ENCODE results near the gene TTYH3.

Gene TTYH3

GRCh38 chr7:2611922-2612321, 19.9 kb upstream of the TTYH3 start:
- no peak overlapping the region for H3K27ac ChIP-seq (ENCODE audit: low read length)
- peaks cover 9% of the 10 kb centered on the region for H3K4me1 ChIP-seq (ENCODE audit: control insufficient read depth, low read depth, low read length)
- H3K36me3 ChIP-seq (ENCODE audit: control insufficient read depth, low read depth, low read length) = no peaks in the 10 kb centered on the region
- H3K9me3 ChIP-seq (ENCODE audit: control insufficient read depth, low read depth, low read length) = no peaks in the 10 kb centered on the region
- no peaks in the 10 kb centered on the region for H3K27me3 ChIP-seq (ENCODE audit: control insufficient read depth, insufficient read depth, low read length)
- H3K4me3 ChIP-seq (ENCODE audit: low read length) = no peak overlapping the region
- H3K9ac ChIP-seq (ENCODE audit: low read length) = no peak overlapping the region

DNA sequence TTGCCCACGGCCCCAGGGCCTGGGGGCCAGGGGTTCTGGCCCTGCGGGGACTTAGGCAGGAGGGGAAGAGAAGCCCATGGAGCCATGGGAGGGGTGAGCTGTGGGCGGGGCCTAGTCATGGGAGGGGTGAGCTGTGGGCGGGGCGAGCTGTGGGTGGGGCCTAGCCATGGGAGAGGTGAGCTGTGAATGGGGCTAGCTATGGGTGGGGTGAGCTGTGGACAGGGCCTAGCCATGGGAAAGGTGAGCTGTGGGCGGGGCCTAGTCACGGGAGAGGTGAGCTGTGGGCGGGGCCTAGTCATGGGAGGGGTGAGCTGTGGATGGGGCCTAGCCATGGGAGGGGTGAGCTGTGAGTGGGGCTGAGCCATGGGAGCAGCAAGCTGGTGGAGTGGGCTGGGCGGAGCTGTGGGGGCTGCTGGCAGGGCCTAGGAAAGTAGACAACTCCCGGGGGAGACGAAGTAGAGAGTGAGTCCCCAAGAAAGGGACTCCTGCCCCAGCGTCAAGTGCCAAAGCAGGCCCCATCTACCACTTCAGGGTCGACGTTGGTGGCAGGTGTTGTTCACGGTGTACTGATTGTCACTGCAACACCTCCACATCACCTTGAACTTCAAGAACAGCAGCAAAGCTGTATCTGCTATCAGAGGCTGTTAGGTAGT, 19.2 kb upstream of the TTYH3 start:
- no peak overlapping the region for H3K9ac ChIP-seq (ENCODE audit: low read length)
- peaks cover 15% of the 10 kb centered on the region for H3K4me1 ChIP-seq (ENCODE audit: control insufficient read depth, low read depth, low read length)
- no peaks in the 10 kb centered on the region for H3K27me3 ChIP-seq (ENCODE audit: control insufficient read depth, insufficient read depth, low read length)
- H3K27ac ChIP-seq (ENCODE audit: low read length) = no peak overlapping the region
- no peak overlapping the region for H3K4me3 ChIP-seq (ENCODE audit: low read length)
- no peaks in the 10 kb centered on the region for H3K36me3 ChIP-seq (ENCODE audit: control insufficient read depth, low read depth, low read length)
- no peaks in the 10 kb centered on the region for H3K9me3 ChIP-seq (ENCODE audit: control insufficient read depth, low read depth, low read length)

DNA sequence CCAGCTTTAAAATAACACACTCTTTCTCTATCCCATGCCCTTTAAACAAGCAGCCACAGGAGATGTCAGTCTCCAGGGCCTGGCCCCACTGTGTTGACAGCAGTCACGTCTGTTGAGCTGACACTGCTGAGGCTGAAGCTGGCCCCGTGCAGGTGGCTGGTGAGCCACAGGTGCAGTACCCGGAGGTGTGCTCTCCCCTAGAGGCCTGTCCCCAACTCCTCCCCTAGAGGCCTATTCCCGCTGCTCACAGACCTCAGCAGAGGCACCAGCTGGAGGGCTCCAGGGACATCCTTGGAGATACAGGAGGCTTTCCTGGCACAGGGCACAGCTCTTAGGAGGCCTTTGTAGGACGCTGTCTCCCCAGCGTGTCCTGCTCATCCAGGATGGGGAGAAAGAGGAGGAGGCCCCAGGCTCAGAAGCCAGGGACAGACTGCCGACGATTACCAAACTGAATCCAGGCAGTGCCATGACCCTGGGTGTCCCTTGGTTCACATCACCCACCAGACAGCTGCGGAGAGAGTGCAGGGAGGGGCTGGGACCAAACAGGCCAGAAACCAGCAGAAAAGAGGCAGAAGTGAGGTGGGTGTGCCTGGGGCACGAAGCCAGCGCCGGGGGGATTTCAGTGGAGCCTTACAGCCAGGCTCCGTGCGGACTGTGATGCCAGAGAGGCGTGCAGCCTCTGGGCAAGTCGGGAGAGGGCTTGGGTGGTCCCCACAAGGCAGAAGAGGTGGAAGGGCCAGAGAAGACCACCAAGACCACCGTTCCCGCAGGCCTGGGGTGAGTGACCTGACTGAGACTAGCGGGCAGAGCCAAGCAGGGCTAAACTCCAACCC, 18.5 kb upstream of the TTYH3 start:
- no peaks in the 10 kb centered on the region for H3K9me3 ChIP-seq (ENCODE audit: control insufficient read depth, low read depth, low read length)
- no peak overlapping the region for H3K9ac ChIP-seq (ENCODE audit: low read length)
- no peaks in the 10 kb centered on the region for H3K36me3 ChIP-seq (ENCODE audit: control insufficient read depth, low read depth, low read length)
- H3K4me1 ChIP-seq (ENCODE audit: control insufficient read depth, low read depth, low read length) = peaks cover 17% of the 10 kb centered on the region
- H3K27me3 ChIP-seq (ENCODE audit: control insufficient read depth, insufficient read depth, low read length) = no peaks in the 10 kb centered on the region
- H3K4me3 ChIP-seq (ENCODE audit: low read length) = no peak overlapping the region
- no peak overlapping the region for H3K27ac ChIP-seq (ENCODE audit: low read length)

DNA sequence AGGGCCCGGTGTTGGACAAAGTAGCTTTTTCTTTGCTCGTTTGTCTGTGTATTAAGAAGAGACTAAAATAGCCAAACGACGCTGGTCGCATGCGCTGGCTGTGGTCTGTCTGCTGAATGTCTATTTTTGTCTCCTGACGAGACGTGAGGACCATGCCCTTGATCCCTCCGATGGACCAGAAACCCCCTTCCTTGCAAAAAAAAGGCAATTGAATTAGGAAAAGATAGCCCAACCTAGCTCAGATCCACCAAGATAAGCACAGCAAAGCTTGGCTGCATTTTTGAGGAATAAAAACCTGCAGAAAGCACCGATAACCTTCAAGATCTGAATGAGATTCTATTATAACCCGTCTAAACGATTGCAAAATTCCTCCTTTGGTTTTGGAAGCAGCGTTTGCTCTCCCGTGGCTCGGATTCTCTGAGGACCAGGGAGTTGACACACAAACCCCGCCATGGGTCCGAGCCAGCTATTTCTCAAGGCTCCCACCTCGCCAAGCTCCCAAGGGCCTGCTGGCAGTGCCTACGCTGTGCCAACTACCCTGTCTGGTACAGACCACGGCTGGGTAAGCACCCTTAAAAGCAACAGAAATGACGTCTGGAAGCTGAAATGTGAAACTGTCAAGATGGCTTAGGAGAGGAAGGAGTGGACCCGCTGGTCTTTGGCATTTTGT, 17.7 kb upstream of the TTYH3 start:
- H3K4me1 ChIP-seq (ENCODE audit: control insufficient read depth, low read depth, low read length) = peaks cover 17% of the 10 kb centered on the region
- H3K4me3 ChIP-seq (ENCODE audit: low read length) = no peak overlapping the region
- H3K36me3 ChIP-seq (ENCODE audit: control insufficient read depth, low read depth, low read length) = no peaks in the 10 kb centered on the region
- H3K27ac ChIP-seq (ENCODE audit: low read length) = no peak overlapping the region
- no peaks in the 10 kb centered on the region for H3K27me3 ChIP-seq (ENCODE audit: control insufficient read depth, insufficient read depth, low read length)
- no peaks in the 10 kb centered on the region for H3K9me3 ChIP-seq (ENCODE audit: control insufficient read depth, low read depth, low read length)
- H3K9ac ChIP-seq (ENCODE audit: low read length) = no peak overlapping the region

DNA sequence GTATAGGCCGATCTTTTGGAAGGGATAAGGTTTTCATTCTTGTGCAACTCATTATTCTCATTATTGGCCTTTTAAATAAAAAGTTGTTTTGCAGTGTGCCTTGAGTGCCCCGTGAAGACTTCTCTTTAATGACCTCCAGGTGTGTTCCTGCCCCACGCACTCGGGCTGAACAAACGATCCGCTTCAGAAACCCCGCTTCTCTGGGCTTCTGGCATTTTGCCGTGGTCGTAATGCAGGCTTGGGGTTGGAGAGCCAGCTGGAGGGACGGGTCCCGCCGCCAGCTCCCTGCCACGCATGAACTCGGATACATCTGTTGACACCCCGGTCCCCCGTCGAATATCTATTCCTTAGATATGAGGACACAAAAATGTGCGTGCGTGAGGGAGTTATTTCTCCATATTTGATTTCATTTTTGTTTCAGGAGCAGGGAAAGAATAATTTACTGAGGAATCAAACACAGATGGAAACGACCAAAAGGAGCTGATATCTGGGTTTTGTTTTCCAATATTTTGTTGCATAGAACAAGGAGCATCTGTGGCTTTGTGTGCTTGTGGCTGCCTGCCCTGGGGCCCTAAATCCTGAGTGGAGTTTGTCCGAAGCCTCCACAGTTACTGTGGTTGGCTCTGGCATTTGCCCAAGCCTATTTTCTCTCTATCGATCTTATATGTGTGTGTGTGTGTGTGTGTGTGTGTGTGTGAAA, 17.0 kb upstream of the TTYH3 start:
- Histone ChIP-seq H3K27ac (ENCODE audit: low read length) (no peak overlapping the region), H3K4me3 (ENCODE audit: low read length) (no peak overlapping the region), H3K9me3 (ENCODE audit: control insufficient read depth, low read depth, low read length) (no peaks in the 10 kb centered on the region), H3K36me3 (ENCODE audit: control insufficient read depth, low read depth, low read length) (no peaks in the 10 kb centered on the region), H3K27me3 (ENCODE audit: control insufficient read depth, insufficient read depth, low read length) (no peaks in the 10 kb centered on the region), H3K9ac (ENCODE audit: low read length) (no peak overlapping the region), H3K4me1 (ENCODE audit: control insufficient read depth, low read depth, low read length) (peaks cover 17% of the 10 kb centered on the region)

DNA sequence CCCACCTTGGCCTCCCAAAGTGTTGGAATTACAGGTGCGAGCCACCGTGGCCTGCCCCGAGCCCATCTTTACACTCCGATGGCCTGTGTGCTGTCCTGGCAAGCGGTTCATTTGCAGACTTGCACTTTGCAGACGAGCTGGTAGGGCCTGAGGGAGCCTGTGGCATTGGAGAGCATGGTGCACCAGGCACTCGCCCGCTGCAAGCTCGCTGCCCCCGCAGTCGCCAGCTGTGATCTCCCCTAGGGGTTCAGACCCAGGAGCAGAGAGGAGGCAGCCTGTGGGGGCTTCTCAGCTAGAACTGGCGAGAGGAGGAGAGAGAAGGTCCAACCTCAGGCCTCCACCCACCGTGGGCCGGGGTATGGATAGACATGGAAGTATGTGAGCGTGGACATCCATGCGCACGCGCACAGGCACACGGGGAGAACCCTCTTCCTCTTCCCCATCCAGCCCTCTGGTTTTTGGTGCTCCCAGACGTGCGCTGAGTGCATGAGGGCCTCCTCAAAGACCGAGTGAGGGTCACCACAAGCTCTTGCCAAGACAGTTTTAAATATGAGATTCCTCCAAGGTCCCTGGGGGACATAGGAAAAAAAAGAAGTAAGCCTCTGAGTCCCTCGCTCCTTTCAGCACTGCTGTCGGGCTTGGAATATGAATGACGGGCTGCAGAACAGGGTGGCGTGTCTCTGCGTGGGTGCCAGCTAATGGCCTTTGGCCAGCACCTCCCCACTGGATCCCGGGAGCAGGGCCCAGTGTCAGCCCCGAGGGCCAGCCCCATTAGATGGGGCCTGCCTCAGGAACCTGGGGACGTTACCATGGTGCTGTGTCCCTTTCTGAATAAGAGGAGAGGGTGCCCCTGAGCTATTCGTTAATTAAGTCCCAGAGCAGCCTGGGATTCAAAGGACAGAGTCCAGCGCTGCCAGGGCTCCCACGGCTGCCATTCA, 15.1 kb upstream of the TTYH3 start:
- no peaks in the 10 kb centered on the region for H3K9me3 ChIP-seq (ENCODE audit: control insufficient read depth, low read depth, low read length)
- no peak overlapping the region for H3K9ac ChIP-seq (ENCODE audit: low read length)
- peaks cover 25% of the 10 kb centered on the region for H3K4me1 ChIP-seq (ENCODE audit: control insufficient read depth, low read depth, low read length)
- no peak overlapping the region for H3K4me3 ChIP-seq (ENCODE audit: low read length)
- no peaks in the 10 kb centered on the region for H3K36me3 ChIP-seq (ENCODE audit: control insufficient read depth, low read depth, low read length)
- H3K27ac ChIP-seq (ENCODE audit: low read length) = no peak overlapping the region
- H3K27me3 ChIP-seq (ENCODE audit: control insufficient read depth, insufficient read depth, low read length) = no peaks in the 10 kb centered on the region

- H3K27ac ChIP-seq (ENCODE audit: low read length) = no peak overlapping the region
- H3K4me3 ChIP-seq (ENCODE audit: low read length) = no peak overlapping the region
- H3K9ac ChIP-seq (ENCODE audit: low read length) = no peak overlapping the region
Observed at GRCh38 chr7:2617325-2617905, 14.4 kb upstream of the TTYH3 start.

GRCh38 chr7:2619116-2619515, 12.7 kb upstream of the TTYH3 start:
- Histone ChIP-seq H3K27me3 (ENCODE audit: control insufficient read depth, insufficient read depth, low read length) (no peaks in the 10 kb centered on the region), H3K9ac (ENCODE audit: low read length) (no peak overlapping the region), H3K4me3 (ENCODE audit: low read length) (no peak overlapping the region), H3K27ac (ENCODE audit: low read length) (no peak overlapping the region), H3K9me3 (ENCODE audit: control insufficient read depth, low read depth, low read length) (no peaks in the 10 kb centered on the region), H3K36me3 (ENCODE audit: control insufficient read depth, low read depth, low read length) (no peaks in the 10 kb centered on the region), H3K4me1 (ENCODE audit: control insufficient read depth, low read depth, low read length) (peaks cover 25% of the 10 kb centered on the region)

More at GRCh38 chr7:2617325-2617905, 14.4 kb upstream of the TTYH3 start:
- no peaks in the 10 kb centered on the region for H3K36me3 ChIP-seq (ENCODE audit: control insufficient read depth, low read depth, low read length)
- peaks cover 31% of the 10 kb centered on the region for H3K4me1 ChIP-seq (ENCODE audit: control insufficient read depth, low read depth, low read length)
- H3K9me3 ChIP-seq (ENCODE audit: control insufficient read depth, low read depth, low read length) = no peaks in the 10 kb centered on the region
- H3K27me3 ChIP-seq (ENCODE audit: control insufficient read depth, insufficient read depth, low read length) = no peaks in the 10 kb centered on the region

- Histone ChIP-seq H3K27me3 (ENCODE audit: control insufficient read depth, insufficient read depth, low read length) (no peaks in the 10 kb centered on the region), H3K4me1 (ENCODE audit: control insufficient read depth, low read depth, low read length) (peaks cover 25% of the 10 kb centered on the region), H3K36me3 (ENCODE audit: control insufficient read depth, low read depth, low read length) (no peaks in the 10 kb centered on the region), H3K9me3 (ENCODE audit: control insufficient read depth, low read depth, low read length) (no peaks in the 10 kb centered on the region), H3K9ac (ENCODE audit: low read length) (peak overlapping the region; percentile 36), H3K27ac (ENCODE audit: low read length) (no peak overlapping the region), H3K4me3 (ENCODE audit: low read length) (no peak overlapping the region)
Observed at GRCh38 chr7:2621061-2621828, 10.5 kb upstream of the TTYH3 start.
